GM19467 (cell line): ENCODE data around the gene GABRB2.

Experiments used
- ATAC-seq: cut with Tn5 transposase; IDR thresholded peaks from one replicate; pipeline ENCODE4 v1.9.1; 2021; ENCODE audit warnings: mild to moderate bottlenecking, moderate library complexity; ENCODE audit not compliant: unreplicated experiment

The GABRB2 gene

DNA sequence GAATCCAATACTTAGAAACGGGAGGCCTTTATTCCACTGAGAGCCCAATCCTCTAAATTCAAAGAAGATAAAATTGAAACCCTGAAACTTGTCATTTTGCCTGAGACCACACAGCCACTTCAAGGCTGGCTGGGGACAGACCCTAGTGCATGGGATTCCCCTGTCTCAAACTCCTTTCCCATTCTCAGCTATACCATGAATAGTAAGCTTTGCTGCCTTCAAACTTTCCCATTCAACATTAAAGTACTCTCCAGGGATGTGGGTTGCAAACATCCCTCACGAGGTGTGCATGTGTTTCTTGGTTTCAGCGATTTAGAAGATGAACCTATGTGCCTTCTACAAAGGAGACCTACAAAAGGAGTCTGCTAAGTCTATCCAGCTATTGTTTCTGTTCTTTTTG is 64.6 kb downstream of the GABRB2 start:
- no peak for ATAC-seq

DNA sequence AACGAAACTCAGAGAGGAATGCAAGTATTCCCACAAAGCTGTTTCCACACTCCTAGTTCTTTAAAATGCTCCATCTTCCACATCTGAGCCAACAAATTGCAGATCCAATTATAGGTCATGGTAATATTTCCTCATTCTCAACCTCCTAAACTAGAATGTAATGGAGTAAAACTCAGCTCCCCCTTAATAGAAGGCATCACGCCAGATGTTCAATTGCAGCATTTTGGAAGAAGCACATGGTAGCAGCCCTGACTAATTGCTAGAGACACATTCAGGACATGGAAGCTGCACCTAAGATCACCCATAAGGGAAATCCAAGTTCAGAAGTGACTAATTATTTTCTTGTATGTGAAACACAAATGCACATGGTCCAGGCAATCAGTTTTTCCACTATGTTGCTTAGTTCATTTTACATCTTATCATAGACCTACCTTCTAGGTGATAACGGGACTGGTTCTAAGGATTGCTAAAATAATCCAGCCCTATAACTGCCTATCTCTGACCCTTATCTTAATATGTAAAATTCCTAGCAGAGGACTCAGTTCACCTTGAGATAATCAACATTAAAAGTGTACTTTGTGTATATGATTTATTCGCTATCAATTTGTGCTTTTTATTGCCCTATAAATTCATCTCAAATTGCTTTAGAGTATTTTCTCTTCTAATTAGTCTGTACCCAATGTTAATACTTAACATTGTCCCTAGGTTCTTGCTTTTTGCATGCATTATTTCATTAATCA is 75.1 kb downstream of the GABRB2 start:
- ATAC-seq: no peak

DNA sequence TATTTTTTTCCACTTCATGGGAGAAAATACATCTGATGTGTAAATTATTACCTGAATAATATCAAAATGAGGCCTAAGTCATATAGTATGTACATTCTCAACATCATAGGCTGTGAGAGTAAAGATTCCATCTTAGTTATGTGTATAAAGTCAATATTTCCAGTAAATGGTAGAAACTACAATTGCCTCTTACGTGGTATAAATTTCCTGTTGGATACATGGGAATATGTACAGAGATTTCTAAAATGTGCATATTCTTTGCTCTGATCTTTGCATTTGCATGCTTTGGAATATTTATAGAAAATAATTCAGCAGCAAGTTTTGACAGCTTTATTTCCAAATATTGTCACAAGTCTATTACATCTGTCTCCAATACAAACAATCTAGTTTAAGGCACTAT is 78.8 kb downstream of the GABRB2 start:
- ATAC-seq: no peak

DNA sequence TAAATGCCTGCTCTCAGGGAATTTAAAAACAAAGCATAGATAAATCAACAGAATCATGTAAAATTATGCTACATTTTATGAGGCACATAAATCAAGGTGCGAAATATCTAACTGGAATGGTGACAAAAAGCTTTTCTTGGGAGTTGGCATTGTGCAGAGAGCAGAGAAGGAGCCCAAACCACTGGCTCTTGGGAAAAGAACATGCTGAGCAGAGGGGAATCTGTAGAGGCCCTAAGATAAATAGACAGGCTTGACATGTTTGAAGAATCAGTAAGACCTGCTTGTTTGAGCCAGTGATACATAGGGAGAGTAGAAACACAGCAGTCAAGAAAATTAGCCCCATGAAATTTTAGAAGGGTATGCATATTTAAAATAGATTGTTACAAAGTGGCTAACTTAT is 85.8 kb downstream of the GABRB2 start:
- ATAC-seq: no peak

DNA sequence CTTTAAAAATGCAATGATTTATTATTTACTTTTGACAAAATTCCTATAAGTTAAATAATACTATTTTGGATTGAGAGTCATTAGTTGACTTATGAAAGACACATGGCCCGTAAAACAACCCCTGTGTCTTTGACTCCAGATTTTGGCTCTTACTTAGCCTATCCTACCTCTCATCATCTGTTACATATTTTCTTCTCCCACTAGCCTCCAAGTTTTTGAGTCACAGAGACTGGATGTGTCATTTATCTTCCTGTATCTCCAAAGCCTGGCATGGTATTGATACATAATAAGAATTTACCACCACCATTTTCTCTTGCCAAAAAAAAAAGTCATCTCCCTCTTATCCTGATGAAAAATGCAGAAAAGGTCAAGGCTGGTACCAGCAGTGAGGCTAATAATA is 99.9 kb downstream of the GABRB2 start:
- ATAC-seq: no peak

DNA sequence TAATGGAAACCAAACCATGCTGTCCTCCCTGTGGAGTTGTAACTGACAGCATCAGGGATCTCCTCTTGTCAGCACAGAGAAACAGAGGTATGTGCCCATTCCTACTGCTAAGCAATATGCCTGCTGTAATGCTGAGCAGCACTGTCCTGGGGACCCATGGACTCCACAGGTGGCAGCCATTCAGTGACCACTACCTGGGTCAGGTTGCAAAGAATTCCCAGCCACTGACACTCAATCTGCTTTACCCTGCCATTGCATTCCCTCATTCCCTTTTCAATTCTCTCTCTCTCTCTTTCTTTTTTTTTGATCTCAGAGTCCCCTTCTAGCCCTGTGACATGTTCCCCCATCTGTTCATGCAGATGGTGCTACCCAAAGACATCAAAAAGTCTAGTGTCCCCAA is 104.1 kb downstream of the GABRB2 start:
- ATAC-seq: no peak

DNA sequence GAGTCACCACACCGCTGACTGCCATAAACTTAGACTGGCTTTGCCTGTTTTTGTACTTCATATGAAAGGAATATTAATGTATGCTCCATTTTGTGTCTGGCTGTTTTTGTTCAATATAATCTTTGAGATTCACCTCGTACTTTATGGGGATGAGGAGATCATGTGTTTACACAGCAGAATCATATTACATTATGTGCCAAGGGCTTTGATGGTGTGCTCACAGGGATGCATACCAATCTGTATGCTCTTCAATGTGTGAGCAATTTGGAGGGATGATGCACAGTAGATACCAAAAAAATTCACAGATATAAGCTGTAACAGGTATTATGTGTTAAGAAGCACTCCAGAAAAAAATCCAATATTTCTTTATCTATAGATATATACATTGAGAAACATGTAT is 113.7 kb downstream of the GABRB2 start:
- ATAC-seq: no peak

DNA sequence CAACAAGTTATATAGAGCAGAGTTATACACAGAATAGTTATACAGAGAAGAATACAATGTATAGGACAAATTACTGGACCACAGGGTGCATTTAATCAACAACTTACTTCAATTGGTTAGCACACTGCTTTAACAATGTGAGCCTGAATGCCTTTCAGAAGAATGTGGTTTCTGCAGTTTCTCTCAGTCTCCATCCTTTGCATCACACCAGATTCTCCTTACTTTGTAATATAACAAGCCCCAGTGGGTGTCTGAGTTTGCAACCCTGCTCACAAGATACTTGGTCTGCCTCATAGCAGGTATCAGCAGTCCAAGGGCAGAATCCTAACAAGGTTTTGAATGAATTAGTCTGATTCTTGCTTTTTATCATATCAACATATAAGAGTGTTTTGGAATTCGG is 114.6 kb downstream of the GABRB2 start:
- no peak for ATAC-seq

DNA sequence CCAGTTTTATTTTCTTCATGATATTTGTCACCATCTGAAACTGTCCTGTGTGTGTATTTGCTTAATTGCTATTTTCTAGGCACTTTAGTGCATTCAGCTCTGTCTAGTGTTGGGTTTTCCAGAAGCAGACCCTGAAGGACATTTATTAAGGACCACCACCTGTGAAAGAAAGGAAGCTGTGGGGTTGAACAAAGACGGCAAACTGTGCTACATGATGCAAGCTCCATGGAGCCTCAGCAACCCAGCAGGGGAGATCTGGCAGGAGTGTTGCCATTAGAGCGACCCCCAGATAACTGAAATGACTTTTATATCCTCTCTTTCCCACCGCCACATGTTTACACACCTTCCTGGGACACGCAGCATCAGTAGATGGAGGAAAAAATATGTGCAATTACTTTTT is 125.5 kb downstream of the GABRB2 start:
- ATAC-seq: no peak

DNA sequence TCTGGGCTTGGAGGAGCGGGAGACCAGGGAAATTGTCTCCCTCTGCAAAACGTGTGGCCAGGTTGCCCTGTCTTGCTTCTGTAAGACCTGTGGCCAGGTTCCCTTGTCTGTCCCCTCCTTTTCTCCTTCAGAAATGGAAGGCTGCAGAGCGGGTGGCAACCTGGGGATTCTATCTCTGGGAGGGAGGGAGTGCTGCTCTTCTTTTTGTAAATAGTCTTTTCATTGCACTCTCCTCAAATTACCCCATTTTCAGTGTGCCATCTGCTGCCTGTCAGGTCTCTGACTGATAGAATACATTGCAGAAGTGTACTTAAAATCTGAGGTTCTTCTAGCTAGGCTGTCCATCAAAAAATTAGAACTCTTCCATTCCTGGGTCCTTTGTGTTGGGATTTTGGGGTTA is 126.0 kb downstream of the GABRB2 start:
- ATAC-seq: no peak

DNA sequence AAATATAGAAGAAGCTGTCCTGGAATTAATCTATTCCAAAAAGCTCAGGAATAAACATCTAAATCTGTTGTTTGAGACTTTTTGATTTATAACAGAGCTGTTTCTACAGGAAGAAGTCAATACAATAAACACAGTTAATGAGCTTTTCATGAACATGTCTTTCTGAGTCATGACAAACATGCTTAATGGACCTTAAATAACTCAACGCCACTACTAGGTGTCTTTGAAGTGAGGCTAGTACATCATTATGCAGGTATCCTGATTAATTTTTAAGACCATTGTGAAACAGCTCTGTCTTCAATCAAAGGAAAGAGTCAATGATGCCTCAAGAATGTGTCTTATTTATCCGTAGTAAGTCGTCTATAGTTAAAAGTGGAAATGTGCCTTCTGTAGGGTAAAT is 131.6 kb downstream of the GABRB2 start:
- ATAC-seq: no peak

DNA sequence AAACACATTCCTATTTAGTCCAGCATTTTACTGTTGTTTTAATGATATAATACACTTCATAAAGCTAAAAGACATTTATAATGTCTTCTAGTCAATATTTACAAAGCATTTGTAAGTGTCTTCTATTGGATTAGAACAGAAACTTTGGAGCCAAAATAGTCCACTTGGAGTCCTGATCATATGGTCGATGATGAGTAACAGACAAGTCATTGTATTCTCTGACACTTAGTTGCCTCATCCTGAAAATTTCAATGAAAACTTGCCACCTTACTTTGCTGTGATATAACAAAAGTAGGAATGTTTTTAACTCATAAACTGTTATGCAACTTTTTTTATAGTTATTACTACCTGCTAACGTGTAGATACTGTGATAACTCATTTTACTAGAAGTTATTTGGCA is 132.5 kb downstream of the GABRB2 start:
- no peak for ATAC-seq

DNA sequence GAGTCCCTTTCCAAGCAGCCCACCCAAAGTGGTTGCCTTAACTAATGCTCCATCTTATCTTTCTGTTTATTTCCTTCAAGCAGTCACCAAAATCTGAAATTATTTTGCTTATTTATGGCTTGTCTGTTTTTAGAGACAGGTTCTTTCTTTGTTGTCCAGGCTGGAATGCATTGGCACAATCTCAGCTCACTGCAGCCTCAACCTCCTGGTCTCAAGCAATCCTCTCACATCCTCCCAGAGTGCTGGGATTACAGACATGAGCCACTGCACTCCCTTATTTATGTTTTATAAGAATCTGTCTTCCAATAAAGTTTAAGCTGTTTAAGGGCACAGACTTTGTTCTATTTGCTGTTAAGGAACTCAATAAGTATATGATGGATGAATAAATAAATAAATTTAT is 133.7 kb downstream of the GABRB2 start:
- no peak for ATAC-seq

DNA sequence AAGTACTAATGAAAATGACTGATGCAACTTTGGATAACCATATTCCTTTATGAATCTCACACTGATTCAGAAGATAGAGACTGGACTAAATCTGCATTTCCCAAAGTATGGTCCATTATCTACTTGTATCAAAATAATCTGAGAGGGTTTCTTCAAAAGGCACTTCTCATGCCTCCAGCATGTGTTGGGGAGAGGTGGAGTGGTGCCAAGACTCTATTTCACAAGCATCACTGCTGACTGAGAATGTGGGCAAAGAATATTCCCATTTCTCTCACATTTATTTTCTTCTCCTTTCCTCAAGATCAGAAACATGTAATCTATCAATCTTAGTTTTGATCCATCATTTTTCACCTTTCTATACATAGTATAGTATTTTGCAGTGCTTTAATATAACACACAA is 135.4 kb downstream of the GABRB2 start:
- no peak for ATAC-seq

DNA sequence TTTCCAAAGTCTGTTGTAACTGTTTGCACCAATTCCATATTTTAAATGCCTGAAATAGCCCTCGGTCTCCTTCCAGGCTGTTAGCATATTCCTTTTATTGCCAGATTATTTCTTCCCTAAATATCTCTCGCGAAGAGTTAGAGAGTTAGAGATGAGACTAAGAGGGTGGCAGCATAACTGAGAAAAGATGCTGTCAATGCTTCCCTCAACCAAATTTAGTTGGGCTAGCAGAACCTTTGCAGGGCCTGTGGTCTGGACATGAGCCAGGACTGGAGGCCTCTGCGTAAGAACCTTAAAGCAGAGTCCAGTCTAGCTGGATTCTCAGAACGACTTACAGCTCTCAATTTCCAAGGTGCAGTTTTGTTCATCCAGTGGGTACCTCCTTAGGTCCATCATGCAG is 135.9 kb downstream of the GABRB2 start:
- no peak for ATAC-seq

DNA sequence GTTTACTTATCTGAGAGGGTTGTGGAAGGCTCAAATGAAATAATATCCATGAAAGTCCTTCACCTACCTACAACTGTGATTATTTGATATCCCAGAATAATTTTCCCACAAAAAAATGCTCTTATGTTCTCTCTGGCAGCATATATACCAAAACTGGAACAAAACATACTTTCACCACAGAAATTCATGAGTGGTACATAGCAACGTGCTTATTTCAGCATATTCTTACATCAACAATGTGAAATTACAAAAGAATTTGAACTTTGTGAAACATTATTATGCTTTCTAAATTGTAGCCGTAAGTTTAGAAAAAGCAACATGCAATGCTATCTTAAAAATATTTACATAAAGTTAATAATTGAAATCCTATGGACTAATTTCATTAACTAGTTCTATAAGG is 137.1 kb downstream of the GABRB2 start:
- ATAC-seq: no peak

DNA sequence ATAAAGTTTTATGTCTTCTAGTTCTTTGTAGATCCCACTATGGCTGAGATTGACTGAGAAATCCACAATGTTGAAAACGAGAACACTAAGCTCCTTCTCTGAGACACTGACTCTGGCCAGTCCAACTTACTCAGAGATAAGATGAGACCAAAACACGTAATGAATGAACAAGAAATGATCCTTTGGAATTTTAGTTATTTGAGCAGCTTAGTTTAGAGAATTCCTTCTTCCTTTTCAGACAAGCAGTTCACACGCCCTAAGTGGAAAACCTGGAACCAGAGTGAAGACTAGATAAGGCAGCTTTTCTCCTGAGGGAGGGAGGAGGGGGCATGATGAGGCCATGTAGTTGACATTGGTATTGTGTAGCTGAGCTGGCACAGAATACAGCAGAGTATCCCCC is 139.6 kb downstream of the GABRB2 start:
- no peak for ATAC-seq

DNA sequence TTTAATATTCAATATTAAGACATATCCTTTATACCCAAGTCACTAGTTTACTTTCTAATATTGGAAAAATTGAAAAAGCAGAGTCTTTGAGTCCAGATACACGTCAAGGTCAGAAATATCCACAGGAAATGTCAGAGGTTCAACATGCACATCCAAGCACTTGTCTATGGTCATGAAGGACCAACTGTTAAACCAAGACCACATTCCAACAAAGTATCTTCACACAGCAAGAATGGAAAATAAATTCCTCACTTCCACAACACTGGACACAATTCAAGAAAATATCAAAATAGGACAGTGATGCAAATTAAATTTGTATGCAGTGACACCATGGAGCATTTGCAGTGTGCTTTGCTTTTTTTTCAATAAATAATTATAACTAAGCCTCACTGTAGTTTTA is 142.5 kb downstream of the GABRB2 start:
- ATAC-seq: no peak

DNA sequence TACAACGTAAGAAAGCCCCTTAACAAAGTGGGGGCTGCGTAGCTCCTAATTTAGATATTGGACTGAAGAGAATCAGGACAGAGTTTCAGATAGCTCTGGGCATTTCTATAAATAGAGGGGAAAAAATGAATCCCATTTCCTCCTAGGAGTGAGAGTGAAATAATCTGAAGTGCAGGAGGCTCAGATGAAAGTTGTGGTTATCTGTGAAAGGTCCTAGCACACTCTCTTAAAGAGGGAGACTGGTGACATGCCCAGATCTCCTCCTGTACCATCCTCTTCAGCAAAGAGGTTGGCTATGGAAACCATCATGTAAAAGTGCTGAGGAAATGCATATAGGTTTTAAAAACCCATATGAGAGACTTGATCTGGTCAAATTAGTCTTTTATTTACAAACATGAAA is 143.4 kb downstream of the GABRB2 start:
- ATAC-seq: no peak

DNA sequence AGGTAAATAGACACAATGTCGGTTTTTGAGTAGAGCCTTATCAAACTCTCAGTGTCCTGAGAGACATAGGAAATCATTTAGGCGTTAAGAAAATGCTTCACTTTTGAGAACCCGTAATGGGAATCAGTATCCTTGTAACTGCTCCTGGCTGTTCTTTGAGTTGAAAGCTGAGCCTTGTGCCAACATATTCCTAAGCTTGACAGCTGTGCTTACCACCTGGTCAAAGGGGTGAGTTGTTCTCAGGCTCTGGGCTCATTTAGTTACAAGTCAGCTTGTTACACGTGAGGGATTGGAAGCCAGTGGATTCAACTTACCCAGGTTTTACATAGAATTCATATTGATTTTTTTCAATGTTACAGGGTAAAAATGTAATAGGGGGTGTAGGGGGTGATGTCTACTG is 145.9 kb downstream of the GABRB2 start:
- ATAC-seq: no peak

DNA sequence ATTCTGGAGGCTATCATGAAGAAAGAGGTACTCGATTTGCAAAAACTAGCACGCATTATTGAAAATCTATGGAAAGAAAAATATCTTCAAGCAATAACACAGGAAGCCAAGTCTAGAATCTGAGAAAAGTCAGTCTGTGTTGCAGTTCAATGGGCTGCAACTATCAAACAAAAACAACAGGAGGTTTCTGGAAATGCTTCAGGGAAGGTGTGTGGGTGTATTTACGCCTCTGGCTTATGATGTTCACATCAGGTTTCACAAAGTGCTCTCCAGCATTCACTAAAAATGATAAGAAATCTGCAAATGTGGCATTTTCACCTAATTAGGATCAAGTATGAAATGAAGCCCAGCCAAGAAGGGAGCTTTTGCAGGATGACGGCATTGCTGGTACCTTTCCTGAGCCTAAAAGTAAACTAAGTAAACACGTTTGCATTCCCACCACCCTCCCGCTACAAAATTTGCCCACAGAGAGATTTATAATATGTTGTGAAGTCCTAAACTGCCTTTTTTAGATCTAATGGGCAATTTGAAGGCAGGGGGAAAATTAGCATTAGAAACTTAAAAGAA is 146.4 kb downstream of the GABRB2 start:
- ATAC-seq: no peak

DNA sequence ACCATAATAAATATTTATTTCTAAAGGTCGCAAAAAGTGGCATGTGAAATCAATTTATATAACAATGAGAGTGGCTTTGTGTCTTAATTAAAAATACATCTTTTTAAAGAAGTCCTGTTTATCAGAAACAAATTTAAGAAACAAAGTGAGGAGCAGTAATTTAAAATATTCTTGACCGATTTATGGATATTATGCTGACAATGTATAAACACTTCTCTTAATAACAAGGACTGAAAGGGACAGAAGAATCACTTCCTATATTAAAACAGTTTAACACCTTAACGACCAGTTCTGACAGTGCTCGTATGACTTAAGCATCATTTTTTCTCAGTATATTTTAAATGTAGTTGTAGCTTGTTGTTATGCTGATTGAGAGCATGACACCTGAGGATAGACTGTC is 149.1 kb downstream of the GABRB2 start:
- ATAC-seq: no peak

DNA sequence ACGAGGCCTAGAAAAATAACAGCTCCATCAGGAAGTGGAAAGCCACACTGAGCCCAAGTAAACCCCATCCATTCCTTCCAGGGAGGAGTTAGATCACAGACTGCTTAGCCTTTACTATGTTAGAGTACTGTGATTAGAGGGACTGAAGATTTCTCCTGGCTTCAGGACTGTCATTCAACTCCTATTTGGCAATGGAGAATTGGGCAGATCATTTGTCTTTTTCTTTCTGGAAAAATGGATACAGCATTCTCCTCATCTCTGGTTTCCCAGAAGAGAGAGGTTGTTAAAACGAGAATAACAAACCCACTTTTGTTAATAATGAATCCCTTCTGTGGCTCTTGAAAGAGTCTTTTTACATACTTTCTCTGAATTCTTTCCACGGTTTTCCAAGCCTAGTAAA is 150.4 kb downstream of the GABRB2 start:
- no peak for ATAC-seq
